HCT116 (cell line): ENCODE measurements around the gene HAP1. TPM values are rescaled to one million over a fixed set of nuclear protein-coding genes. Genes with fewer than 3 reads are reported as not detected.

Experiments
- ATAC-seq: fragments of 200-7000 bp; cut with Tn5 transposase; 2 replicates; pipeline ENCODE4 v1.9.1; 2020; ENCODE audit warnings: mild to moderate bottlenecking, moderate library complexity
- BruUV-seq: library from RNA; stranded (reverse); fragments of 400-500 nt; replicated peaks from 2 replicates; lab custom pipeline; 2021; lab: Mats Ljungman, UMichigan
- CTCF ChIA-PET: fragments of 300-600 bp; sonication (Branson Sonifier 250); formaldehyde crosslinking; loops from one replicate; lab custom pipeline; 2021; ENCODE audit warnings: antibody characterized with exemption; lab: Charles Lee
- POLR2A ChIA-PET: fragments of 300-600, 350-600 bp; sonication (Branson Sonifier 250); formaldehyde crosslinking; loops from one replicate; lab custom pipeline; 2021; ENCODE audit warnings: antibody characterized with exemption; lab: Charles Lee
- RAD21 ChIA-PET, 2 experiments: fragments of 300-600 bp; sonication (Branson Sonifier 250); formaldehyde crosslinking; loops; one replicate each; lab custom pipeline; 2023; ENCODE audit warnings: low total read pairs in 2 of 2; ENCODE audit not compliant: uncharacterized antibody in 2 of 2, unreplicated experiment in 2 of 2, low non-redundant PET in 1 of 2; lab: Charles Lee
- DNase-seq: peaks from one replicate; pipeline ENCODE4 v3.0.0-alpha.2; 2010; ENCODE audit warnings: low read depth, low spot score
- H2AFZ ChIP-seq: fragments of 200-600 bp; shearing (Covaris generic), sonication (generic); 2 replicates; pipeline ENCODE4 v1.6.1; 2017; ENCODE audit warnings: low read depth, mixed run types, mixed read lengths, antibody characterized with exemption, low read length; ENCODE audit not compliant: poor library complexity, severe bottlenecking
- H3K27ac ChIP-seq: 2 replicates; pipeline ENCODE4 v1.5.1; 2012; ENCODE audit warnings: low read depth, low read length
- H3K27me3 ChIP-seq: fragments of 200-600 bp; sonication (generic); 2 replicates; pipeline ENCODE4 v1.6.1; 2016; ENCODE audit warnings: mixed run types, low read length, mixed read lengths; ENCODE audit not compliant: insufficient read depth
- H3K36me3 ChIP-seq, 2 experiments: fragments of 200-500 bp in 1 of 2; fragments of 200-600 bp in 1 of 2; sonication (Bioruptor generic) in 1 of 2; sonication (generic) in 1 of 2; 2 replicates each; pipeline versions ENCODE4 v1.5.1 to v1.6.1; 2014 to 2016; ENCODE audit warnings: low read length in 2 of 2, inconsistent platforms in 1 of 2, mixed read lengths in 1 of 2, mixed run types in 1 of 2; ENCODE audit not compliant: insufficient read depth in 2 of 2, control insufficient read depth in 1 of 2
- H3K4me1 ChIP-seq, 2 experiments: fragments of 200-600 bp in 1 of 2; sonication (generic) in 1 of 2; 2 replicates each; pipeline versions ENCODE4 v1.5.1 to v1.6.1; 2012 to 2017; ENCODE audit warnings: low read length in 2 of 2, inconsistent platforms in 1 of 2, mild to moderate bottlenecking in 1 of 2, mixed read lengths in 1 of 2, mixed run types in 1 of 2, moderate library complexity in 1 of 2; ENCODE audit not compliant: insufficient read depth in 2 of 2, control insufficient read depth in 1 of 2
- H3K4me2 ChIP-seq: fragments of 200-600 bp; sonication (generic); 2 replicates; pipeline ENCODE4 v1.6.1; 2017; ENCODE audit warnings: mixed run types, low read length, mixed read lengths
- H3K4me3 ChIP-seq, 2 experiments: fragments of 200-600 bp in 1 of 2; sonication (generic) in 1 of 2; replicated peaks in 1 of 2; 2 replicates each; pipeline ENCODE4 v1.5.1; 2011 to 2016; ENCODE audit warnings: low read length in 2 of 2, control low read depth in 1 of 2, low read depth in 1 of 2, mild to moderate bottlenecking in 1 of 2, mixed read lengths in 1 of 2, mixed run types in 1 of 2
- H3K79me2 ChIP-seq: fragments of 200-600 bp; sonication (generic); 2 replicates; pipeline ENCODE4 v1.6.1; 2017; ENCODE audit warnings: mild to moderate bottlenecking, mixed run types, low read length, moderate library complexity, mixed read lengths; ENCODE audit not compliant: insufficient read depth
- H3K9ac ChIP-seq: fragments of 200-600 bp; sonication (generic); 2 replicates; pipeline ENCODE4 v1.6.1; 2016; ENCODE audit warnings: low read length, mixed read lengths
- H3K9me2 ChIP-seq: fragments of 200-600 bp; sonication (generic), shearing (Covaris generic); 2 replicates; pipeline ENCODE4 v1.6.1; 2017; ENCODE audit warnings: mixed run types, mild to moderate bottlenecking, moderate library complexity; ENCODE audit not compliant: insufficient read depth
- H3K9me3 ChIP-seq, 2 experiments: fragments of 200-500 bp in 1 of 2; fragments of 200-600 bp in 1 of 2; sonication (Bioruptor generic) in 1 of 2; sonication (generic) in 1 of 2; 2 replicates each; pipeline ENCODE4 v1.6.1; 2014 to 2017; ENCODE audit warnings: low read length in 2 of 2, mixed read lengths in 2 of 2, inconsistent platforms in 1 of 2, low read depth in 1 of 2, mild to moderate bottlenecking in 1 of 2, mixed run types in 1 of 2, moderate library complexity in 1 of 2; ENCODE audit not compliant: control insufficient read depth in 1 of 2, insufficient read depth in 1 of 2
- H4K20me1 ChIP-seq: fragments of 200-600 bp; sonication (generic), shearing (Covaris generic); 2 replicates; pipeline ENCODE4 v1.6.1; 2017; ENCODE audit warnings: mixed run types, mild to moderate bottlenecking, moderate library complexity; ENCODE audit not compliant: insufficient read depth
- CBX3 ChIP-seq: IDR thresholded peaks from 2 replicates; pipeline ENCODE4 v1.6.1; 2012; ENCODE audit warnings: low read depth
- EGR1 ChIP-seq: IDR thresholded peaks from 2 replicates; pipeline ENCODE4 v1.6.1; 2012; ENCODE audit warnings: low read depth
- ELF1 ChIP-seq: IDR thresholded peaks from 2 replicates; pipeline ENCODE4 v1.6.1; 2012; ENCODE audit warnings: low read depth, borderline replicate concordance
- EZH2 ChIP-seq: fragments of 200-600 bp; sonication (generic); IDR thresholded peaks from 2 replicates; pipeline ENCODE4 v1.6.1; 2017; ENCODE audit warnings: antibody characterized with exemption, mixed run types
- FOSL1 ChIP-seq: IDR thresholded peaks from 2 replicates; pipeline ENCODE4 v1.6.1; 2012; ENCODE audit warnings: low read depth
- POLR2AphosphoS5 ChIP-seq: IDR thresholded peaks from 2 replicates; pipeline ENCODE4 v1.6.1; 2011; ENCODE audit warnings: mild to moderate bottlenecking, low read depth, low read length, moderate library complexity
- SIN3A ChIP-seq: IDR thresholded peaks from 2 replicates; pipeline ENCODE4 v1.6.1; 2012; ENCODE audit warnings: low read depth
- TCF7L2 ChIP-seq: IDR thresholded peaks from 2 replicates; pipeline ENCODE4 v1.7.0; 2011; ENCODE audit warnings: borderline replicate concordance, inconsistent platforms; ENCODE audit not compliant: insufficient read depth, insufficient read length; ENCODE audit errors: extremely low read depth
- YY1 ChIP-seq: IDR thresholded peaks from 2 replicates; pipeline ENCODE4 v1.6.1; 2011; ENCODE audit warnings: low read length, low read depth, moderate library complexity, mild to moderate bottlenecking; ENCODE audit not compliant: insufficient replicate concordance; ENCODE audit errors: extremely low read depth
- ZFX ChIP-seq: fragments of 450-650 bp; IDR thresholded peaks from 2 replicates; pipeline ENCODE4 v1.6.1; 2017
- intact Hi-C: fragments of 100-400 bp; cut with micrococcal nuclease; formaldehyde crosslinking; loops from 2 replicates; pipeline ENCODE4 v1.10.0; 2022
- total RNA-seq: library from RNA; stranded (reverse); gene quantifications from one replicate; pipeline ENCODE4 v1.2.1, GENCODE V29; 2021; ENCODE audit not compliant: unreplicated experiment
- TF ChIP-seq, protein P1 (sequence below), 3 experiments: fragments of 200-600 bp in 1 of 3; sonication (generic) in 1 of 3; IDR thresholded peaks in 2 of 3; conservative IDR thresholded peaks in 1 of 3; 2 replicates each; pipeline ENCODE4 v1.5.1; 2012 to 2017; ENCODE audit warnings: low read depth in 2 of 3, low read length in 2 of 3, antibody characterized with exemption in 1 of 3, borderline replicate concordance in 1 of 3, control low read depth in 1 of 3, mild to moderate bottlenecking in 1 of 3, mixed read lengths in 1 of 3, mixed run types in 1 of 3, moderate library complexity in 1 of 3; ENCODE audit not compliant: insufficient read depth in 1 of 3
- TF ChIP-seq, protein P2 (sequence below): IDR thresholded peaks from 2 replicates; pipeline ENCODE4 v1.6.1; 2012; ENCODE audit warnings: low read depth

Gene HAP1
- total RNA-seq, 1 experiment from 2014 or later, result 3.4 TPM

DNA sequence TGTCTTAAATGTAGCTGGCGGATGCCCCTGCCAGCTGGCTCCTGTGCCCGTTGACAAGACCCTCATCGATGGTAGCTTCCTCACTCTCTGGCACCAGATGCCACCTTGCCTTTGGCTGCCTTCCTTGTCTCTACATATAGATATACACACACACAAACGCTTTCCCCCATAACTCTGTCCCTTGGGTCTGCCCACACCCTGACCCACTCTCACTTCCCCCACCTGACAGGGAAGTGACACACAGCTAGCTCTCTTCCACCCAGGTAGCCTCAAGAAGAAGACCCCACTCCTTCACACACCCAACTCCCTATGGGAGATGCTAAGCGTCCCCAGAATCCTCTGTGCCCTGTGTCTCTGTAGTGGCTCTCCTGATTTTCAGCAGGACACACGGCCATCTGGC, 26.4 kb upstream of the HAP1 start:
- Histone ChIP-seq H3K36me3 (peaks cover 54 to 62% of the 10 kb centered on the region in 2 experiments), H3K9ac (no peak overlapping the region), H3K79me2 (no peaks in the 10 kb centered on the region), H3K27ac (no peak overlapping the region), H4K20me1 (no peaks in the 10 kb centered on the region), H2AFZ (no peak overlapping the region), H3K4me3 (no peak overlapping the region), H3K9me2 (no peaks in the 10 kb centered on the region), H3K27me3 (no peaks in the 10 kb centered on the region), H3K4me2 (no peak overlapping the region), H3K9me3 (no peaks in the 10 kb centered on the region), H3K4me1 (no peaks in the 10 kb centered on the region)
- BruUV-seq, result no TSS peak
- ChIA-PET CTCF (no interaction called here), POLR2A (no interaction called here), RAD21 (no interaction called here)
- intact Hi-C loops, result no loop called here
- ATAC-seq (no peak), DNase-seq (no peak)
- TF ChIP-seq, protein P1, sequence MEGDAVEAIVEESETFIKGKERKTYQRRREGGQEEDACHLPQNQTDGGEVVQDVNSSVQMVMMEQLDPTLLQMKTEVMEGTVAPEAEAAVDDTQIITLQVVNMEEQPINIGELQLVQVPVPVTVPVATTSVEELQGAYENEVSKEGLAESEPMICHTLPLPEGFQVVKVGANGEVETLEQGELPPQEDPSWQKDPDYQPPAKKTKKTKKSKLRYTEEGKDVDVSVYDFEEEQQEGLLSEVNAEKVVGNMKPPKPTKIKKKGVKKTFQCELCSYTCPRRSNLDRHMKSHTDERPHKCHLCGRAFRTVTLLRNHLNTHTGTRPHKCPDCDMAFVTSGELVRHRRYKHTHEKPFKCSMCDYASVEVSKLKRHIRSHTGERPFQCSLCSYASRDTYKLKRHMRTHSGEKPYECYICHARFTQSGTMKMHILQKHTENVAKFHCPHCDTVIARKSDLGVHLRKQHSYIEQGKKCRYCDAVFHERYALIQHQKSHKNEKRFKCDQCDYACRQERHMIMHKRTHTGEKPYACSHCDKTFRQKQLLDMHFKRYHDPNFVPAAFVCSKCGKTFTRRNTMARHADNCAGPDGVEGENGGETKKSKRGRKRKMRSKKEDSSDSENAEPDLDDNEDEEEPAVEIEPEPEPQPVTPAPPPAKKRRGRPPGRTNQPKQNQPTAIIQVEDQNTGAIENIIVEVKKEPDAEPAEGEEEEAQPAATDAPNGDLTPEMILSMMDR (IDR thresholded peaks at IDR 0.05 in 2 of 3, conservative IDR thresholded peaks at IDR 0.05 in 1 of 3; ENCODE audit: borderline replicate concordance in 1 of 3, insufficient read depth in 1 of 3, low read depth in 2 of 3, low read length in 2 of 3), result no peak
- no peak for TF ChIP-seq SIN3A

DNA sequence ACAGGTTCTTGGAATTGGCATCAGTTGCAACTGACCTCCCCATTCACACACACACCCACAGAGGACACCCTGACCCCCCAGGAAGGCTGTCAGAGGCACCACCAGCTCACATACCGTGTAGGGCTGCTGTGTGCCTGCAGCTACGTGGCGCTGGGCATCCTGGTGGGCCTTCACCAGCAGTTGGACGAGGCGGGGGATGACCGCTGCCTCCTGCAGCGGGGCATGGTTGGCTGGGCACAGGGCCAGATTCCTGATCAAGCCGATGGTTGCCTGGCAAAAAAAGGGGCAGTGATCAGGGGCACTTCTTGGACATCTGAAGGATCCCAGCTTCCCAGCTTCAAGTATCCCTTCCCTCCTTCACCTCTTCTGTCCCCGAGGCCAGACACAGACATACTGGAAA, 24.2 kb upstream of the HAP1 start:
- RAD21 ChIA-PET, result no interaction called here
- H3K4me1 ChIP-seq, result no peaks in the 10 kb centered on the region
- CTCF ChIA-PET, result no interaction called here
- POLR2A ChIA-PET, result interaction anchor here (0.7 kb wide), 1 partner anchor 54 kb away, joined by 3 read pairs; no protein-coding TSS in a partner anchor
- no peak overlapping the region for H3K4me2 ChIP-seq
- H3K9ac ChIP-seq, result no peak overlapping the region
- intact Hi-C loops, result no loop called here
- no peaks in the 10 kb centered on the region for H3K9me2 ChIP-seq
- ATAC-seq (no peak), DNase-seq (no peak)
- peaks cover 40 to 58% of the 10 kb centered on the region in 2 experiments for H3K36me3 ChIP-seq
- no peak overlapping the region for H3K4me3 ChIP-seq
- no peaks in the 10 kb centered on the region for H4K20me1 ChIP-seq
- no peak overlapping the region for H3K27ac ChIP-seq
- H3K79me2 ChIP-seq, result no peaks in the 10 kb centered on the region
- H3K9me3 ChIP-seq, result no peaks in the 10 kb centered on the region
- no TSS peak for BruUV-seq
- no peak overlapping the region for H2AFZ ChIP-seq
- H3K27me3 ChIP-seq, result no peaks in the 10 kb centered on the region
- no peak for TF ChIP-seq TCF7L2
- no peak for TF ChIP-seq EGR1
- no peak for TF ChIP-seq ELF1
- no peak for TF ChIP-seq YY1
- no peak for TF ChIP-seq POLR2AphosphoS5
- TF ChIP-seq EZH2, result no peak
- TF ChIP-seq CBX3, result no peak
- TF ChIP-seq, protein P1 (IDR thresholded peaks at IDR 0.05 in 2 of 3, conservative IDR thresholded peaks at IDR 0.05 in 1 of 3; ENCODE audit: borderline replicate concordance in 1 of 3, insufficient read depth in 1 of 3, low read depth in 2 of 3, low read length in 2 of 3), result no peak
- no peak for TF ChIP-seq SIN3A
- no peak for TF ChIP-seq FOSL1
- TF ChIP-seq, protein P2, sequence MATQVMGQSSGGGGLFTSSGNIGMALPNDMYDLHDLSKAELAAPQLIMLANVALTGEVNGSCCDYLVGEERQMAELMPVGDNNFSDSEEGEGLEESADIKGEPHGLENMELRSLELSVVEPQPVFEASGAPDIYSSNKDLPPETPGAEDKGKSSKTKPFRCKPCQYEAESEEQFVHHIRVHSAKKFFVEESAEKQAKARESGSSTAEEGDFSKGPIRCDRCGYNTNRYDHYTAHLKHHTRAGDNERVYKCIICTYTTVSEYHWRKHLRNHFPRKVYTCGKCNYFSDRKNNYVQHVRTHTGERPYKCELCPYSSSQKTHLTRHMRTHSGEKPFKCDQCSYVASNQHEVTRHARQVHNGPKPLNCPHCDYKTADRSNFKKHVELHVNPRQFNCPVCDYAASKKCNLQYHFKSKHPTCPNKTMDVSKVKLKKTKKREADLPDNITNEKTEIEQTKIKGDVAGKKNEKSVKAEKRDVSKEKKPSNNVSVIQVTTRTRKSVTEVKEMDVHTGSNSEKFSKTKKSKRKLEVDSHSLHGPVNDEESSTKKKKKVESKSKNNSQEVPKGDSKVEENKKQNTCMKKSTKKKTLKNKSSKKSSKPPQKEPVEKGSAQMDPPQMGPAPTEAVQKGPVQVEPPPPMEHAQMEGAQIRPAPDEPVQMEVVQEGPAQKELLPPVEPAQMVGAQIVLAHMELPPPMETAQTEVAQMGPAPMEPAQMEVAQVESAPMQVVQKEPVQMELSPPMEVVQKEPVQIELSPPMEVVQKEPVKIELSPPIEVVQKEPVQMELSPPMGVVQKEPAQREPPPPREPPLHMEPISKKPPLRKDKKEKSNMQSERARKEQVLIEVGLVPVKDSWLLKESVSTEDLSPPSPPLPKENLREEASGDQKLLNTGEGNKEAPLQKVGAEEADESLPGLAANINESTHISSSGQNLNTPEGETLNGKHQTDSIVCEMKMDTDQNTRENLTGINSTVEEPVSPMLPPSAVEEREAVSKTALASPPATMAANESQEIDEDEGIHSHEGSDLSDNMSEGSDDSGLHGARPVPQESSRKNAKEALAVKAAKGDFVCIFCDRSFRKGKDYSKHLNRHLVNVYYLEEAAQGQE, result no peak
- no peak for TF ChIP-seq ZFX
